A549 (cell line): ENCODE results near the gene CMTR2.

Experiments
- CHD2 ChIP-seq: fragments of 150-350 bp; IDR thresholded peaks from 2 replicates; pipeline ENCODE4 v1.6.1; 2014; ENCODE audit warnings: low read length; ENCODE audit not compliant: partially characterized antibody
- CTCF ChIP-seq: fragments of >200 bp; sonication (Bioruptor Twin); formaldehyde crosslinking; IDR thresholded peaks from 3 replicates; pipeline ENCODE4 v1.5.1; 2016
- EHMT2 ChIP-seq: fragments of 200-600 bp; sonication (generic); IDR thresholded peaks from 2 replicates; pipeline ENCODE4 v1.6.1; 2016; ENCODE audit warnings: antibody characterized with exemption, low read depth, mild to moderate bottlenecking, moderate library complexity
- ELK1 ChIP-seq: fragments of 150-350 bp; IDR thresholded peaks from 2 replicates; pipeline ENCODE4 v1.6.1; 2014; ENCODE audit warnings: low read depth, mild to moderate bottlenecking, low read length
- EP300 ChIP-seq, 2 experiments: fragments of >200 bp; sonication (Bioruptor Twin); formaldehyde crosslinking; IDR thresholded peaks; 2 replicates in 1 of 2; 3 replicates in 1 of 2; pipeline ENCODE4 v1.6.1; 2016 to 2017
- FOSB ChIP-seq: fragments of 250-450 bp; sonication (Bioruptor Pico); IDR thresholded peaks from 2 replicates; pipeline ENCODE4 v1.5.0; 2020; ENCODE audit warnings: mild to moderate bottlenecking, moderate library complexity
- POLR2A ChIP-seq: IDR thresholded peaks from 2 replicates; pipeline ENCODE4 v1.6.1; 2012; ENCODE audit warnings: mild to moderate bottlenecking, low read length
- RAD21 ChIP-seq, 2 experiments: fragments of >200 bp in 1 of 2; sonication (Bioruptor Twin) in 1 of 2; formaldehyde crosslinking in 1 of 2; IDR thresholded peaks in 1 of 2; conservative IDR thresholded peaks in 1 of 2; 2 replicates in 1 of 2; 3 replicates in 1 of 2; pipeline ENCODE4 v1.6.1; 2012 to 2018; ENCODE audit warnings: inconsistent platforms in 1 of 2
- USF2 ChIP-seq: fragments of 450-650 bp; IDR thresholded peaks from 2 replicates; pipeline ENCODE4 v1.6.1; 2014; ENCODE audit warnings: antibody characterized with exemption

- no peak for TF ChIP-seq CTCF
- TF ChIP-seq EHMT2 = no peak
- no peak for TF ChIP-seq RAD21 (conservative IDR thresholded peaks at IDR 0.05 in 1 of 2, IDR thresholded peaks at IDR 0.05 in 1 of 2)
- TF ChIP-seq CHD2 = no peak
- no peak for TF ChIP-seq POLR2A
- no peak for TF ChIP-seq EP300 (IDR thresholded peaks at IDR 0.05)
- TF ChIP-seq FOSB (CRISPR knock-in tag) = no peak
- TF ChIP-seq USF2 = no peak
- no peak for TF ChIP-seq ELK1
Observed at GRCh38 chr16:71297341-71297634, 8.1 kb upstream of the CMTR2 start.
